HL-60 (cell line): Measurements from ENCODE around the gene HSPA12B.

Experiments
- CTCF ChIP-seq: IDR thresholded peaks from one replicate; pipeline ENCODE4 v1.5.1; 2011; ENCODE audit warnings: low read length, control low read depth, inconsistent platforms; ENCODE audit not compliant: insufficient read depth
- GABPA ChIP-seq: IDR thresholded peaks from 2 replicates; pipeline ENCODE4 v1.6.1; 2012; ENCODE audit warnings: low read depth
- POLR2AphosphoS5 ChIP-seq: IDR thresholded peaks from 2 replicates; pipeline ENCODE4 v1.6.1; 2012; ENCODE audit warnings: low read depth

- no peak for TF ChIP-seq CTCF
- TF ChIP-seq POLR2AphosphoS5 = no peak
- no peak for TF ChIP-seq GABPA
Measured at GRCh38 chr20:3747471-3747870, 15.0 kb downstream of the HSPA12B start.
